PC-9 (cell line): ENCODE results near the gene ANKS1B. TPM values are rescaled to one million over a fixed set of nuclear protein-coding genes. Genes with fewer than 3 reads are reported as not detected.
"Not testable (repeated sequence)": the region's sequence is repeated elsewhere in the genome, so short reads cannot be mapped to it uniquely, and the experiment has no call there.

Source experiments
- BruUV-seq: library from RNA; stranded (reverse); fragments of 400-500 nt; replicated peaks from 2 replicates; lab custom pipeline; 2021; lab: Mats Ljungman, UMichigan
- CTCF ChIA-PET: fragments of 300-600 bp; sonication (Branson Sonifier 250); formaldehyde crosslinking; loops from one replicate; lab custom pipeline; 2022; ENCODE audit warnings: antibody characterized with exemption; lab: Charles Lee
- POLR2A ChIA-PET: fragments of 300-600 bp; sonication (Branson Sonifier 250); formaldehyde crosslinking; loops from one replicate; lab custom pipeline; 2022; ENCODE audit warnings: antibody characterized with exemption; ENCODE audit not compliant: unreplicated experiment; lab: Charles Lee
- DNase-seq, 2 experiments: peaks; one replicate each; pipeline versions ENCODE4 v3.0.0 to v3.0.0-alpha.2; 2015 to 2022; ENCODE audit warnings: mixed read lengths in 1 of 2
- H2AFZ ChIP-seq: fragments of 200-600 bp; sonication (generic); 2 replicates; pipeline ENCODE4 v1.8.1; 2017; ENCODE audit warnings: antibody characterized with exemption
- H3F3A ChIP-seq: fragments of 200-600 bp; sonication (generic); 2 replicates; pipeline ENCODE4 v1.8.1; 2017; ENCODE audit warnings: antibody characterized with exemption, mild to moderate bottlenecking, low read depth; ENCODE audit not compliant: insufficient read depth
- H3K27ac ChIP-seq: fragments of 200-600 bp; sonication (generic); 2 replicates; pipeline ENCODE4 v1.6.1; 2016; ENCODE audit warnings: mixed run types
- H3K27me3 ChIP-seq: fragments of 200-600 bp; sonication (generic); 2 replicates; pipeline ENCODE4 v1.6.1; 2016; ENCODE audit warnings: low read depth, mixed run types; ENCODE audit not compliant: insufficient read depth
- H3K36me3 ChIP-seq: fragments of 200-600 bp; sonication (generic); 2 replicates; pipeline ENCODE4 v1.6.1; 2016; ENCODE audit warnings: low read depth, mixed run types
- H3K4me1 ChIP-seq: fragments of 200-600 bp; sonication (generic); replicated peaks from 2 replicates; pipeline ENCODE4 v1.6.1; 2016; ENCODE audit warnings: mixed run types; ENCODE audit not compliant: insufficient read depth
- H3K4me2 ChIP-seq: fragments of 200-600 bp; sonication (generic); 2 replicates; pipeline ENCODE4 v1.6.1; 2017; ENCODE audit warnings: mixed run types
- H3K4me3 ChIP-seq: fragments of 200-600 bp; sonication (generic); 2 replicates; pipeline ENCODE4 v1.6.1; 2016; ENCODE audit warnings: mixed run types
- H3K79me2 ChIP-seq: fragments of 200-600 bp; sonication (generic); 2 replicates; pipeline ENCODE4 v1.6.1; 2017; ENCODE audit warnings: low read depth, mixed run types
- H3K9me2 ChIP-seq: fragments of 200-600 bp; sonication (generic); 2 replicates; pipeline ENCODE4 v1.8.1; 2017; ENCODE audit warnings: mild to moderate bottlenecking; ENCODE audit not compliant: insufficient read depth
- H3K9me3 ChIP-seq: fragments of 200-600 bp; sonication (generic); 2 replicates; pipeline ENCODE4 v1.8.1; 2016; ENCODE audit warnings: low read depth; ENCODE audit not compliant: insufficient read depth
- H4K20me1 ChIP-seq: fragments of 200-600 bp; sonication (generic); 2 replicates; pipeline ENCODE4 v1.8.1; 2017; ENCODE audit not compliant: insufficient read depth
- CTCF ChIP-seq: fragments of 200-600 bp; sonication (generic); conservative IDR thresholded peaks from 2 replicates; pipeline ENCODE4 v1.6.1; 2017; ENCODE audit warnings: mixed run types, antibody characterized with exemption, mild to moderate bottlenecking, moderate library complexity
- EZH2 ChIP-seq: fragments of 200-600 bp; sonication (generic); IDR thresholded peaks from 2 replicates; pipeline ENCODE4 v1.8.0; 2017; ENCODE audit warnings: antibody characterized with exemption, low read depth
- intact Hi-C: fragments of 100-400 bp; cut with micrococcal nuclease; formaldehyde crosslinking; loops from one replicate; pipeline ENCODE4 v1.10.0; 2022; ENCODE audit not compliant: unreplicated experiment
- total RNA-seq: library from RNA; stranded (reverse); gene quantifications from 2 replicates; pipeline ENCODE4 v1.2.3, GENCODE V29; 2021

ANKS1B gene
- total RNA-seq, 1 experiment from 2014 or later: not detected

DNA sequence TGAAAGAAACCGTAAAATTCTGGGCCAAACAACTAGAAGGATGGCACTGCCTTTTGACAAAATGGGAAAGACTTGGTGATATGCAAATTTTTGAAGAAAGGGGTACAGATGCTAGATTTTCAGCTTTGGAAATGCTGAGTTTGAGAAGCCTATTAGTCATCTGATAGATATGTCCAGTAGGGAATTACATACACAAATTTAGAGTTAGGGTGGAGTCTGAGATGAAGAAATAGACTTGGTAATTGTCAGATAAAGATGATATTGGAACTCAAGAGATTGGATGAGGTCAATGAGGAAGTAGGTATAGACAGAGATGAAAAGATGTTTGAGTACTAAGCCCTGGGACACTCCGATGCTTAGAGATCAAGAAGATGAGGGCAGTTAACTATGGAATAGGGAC is 184.1 kb downstream of the ANKS1B start:
- H3K27ac ChIP-seq: no peak overlapping the region
- no peak overlapping the region for H2AFZ ChIP-seq
- H3K9me3 ChIP-seq: no peaks in the 10 kb centered on the region
- H3F3A ChIP-seq: no peaks in the 10 kb centered on the region
- no peaks in the 10 kb centered on the region for H3K36me3 ChIP-seq
- H3K4me3 ChIP-seq: no peak overlapping the region
- no peaks in the 10 kb centered on the region for H3K4me1 ChIP-seq
- H3K9me2 ChIP-seq: no peaks in the 10 kb centered on the region
- BruUV-seq: no TSS peak
- no peaks in the 10 kb centered on the region for H4K20me1 ChIP-seq
- intact Hi-C loops: no loop called here
- TF ChIP-seq CTCF (no peak), EZH2 (no peak)
- ChIA-PET POLR2A (no interaction called here), CTCF (no interaction called here)
- no peak for DNase-seq
- peaks cover under 1% of the 10 kb centered on the region; the same call in 1 of the 2 replicates for H3K27me3 ChIP-seq
- H3K4me2 ChIP-seq: no peak overlapping the region
- no peaks in the 10 kb centered on the region for H3K79me2 ChIP-seq

DNA sequence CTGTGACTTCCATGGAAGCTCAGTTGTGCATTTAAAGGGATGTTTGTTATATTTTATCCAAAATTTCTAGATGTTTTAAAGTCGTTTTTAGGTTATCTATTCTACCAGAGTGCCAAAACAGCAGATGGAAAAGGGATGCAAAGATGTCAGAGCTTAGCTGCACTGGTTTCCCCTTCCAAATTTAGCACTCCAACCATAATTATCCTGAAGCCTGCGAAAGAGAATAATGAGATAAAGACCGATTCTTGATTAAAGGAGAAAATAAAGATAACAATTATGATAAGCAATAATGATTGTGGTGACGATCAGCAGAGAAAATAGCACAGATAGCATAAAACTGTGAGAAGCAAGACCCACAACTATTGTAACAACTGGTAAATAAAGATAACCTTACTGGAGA is 186.8 kb downstream of the ANKS1B start:
- H2AFZ ChIP-seq, H3K4me1 ChIP-seq, intact Hi-C loops, DNase-seq, POLR2A ChIA-PET, H3K4me3 ChIP-seq, H3K4me2 ChIP-seq, H3K27ac ChIP-seq, H3K79me2 ChIP-seq, H3K9me3 ChIP-seq, CTCF ChIA-PET, H3K9me2 ChIP-seq, H3K36me3 ChIP-seq, H3F3A ChIP-seq, H3K27me3 ChIP-seq, H4K20me1 ChIP-seq, BruUV-seq: not testable (repeated sequence)

DNA sequence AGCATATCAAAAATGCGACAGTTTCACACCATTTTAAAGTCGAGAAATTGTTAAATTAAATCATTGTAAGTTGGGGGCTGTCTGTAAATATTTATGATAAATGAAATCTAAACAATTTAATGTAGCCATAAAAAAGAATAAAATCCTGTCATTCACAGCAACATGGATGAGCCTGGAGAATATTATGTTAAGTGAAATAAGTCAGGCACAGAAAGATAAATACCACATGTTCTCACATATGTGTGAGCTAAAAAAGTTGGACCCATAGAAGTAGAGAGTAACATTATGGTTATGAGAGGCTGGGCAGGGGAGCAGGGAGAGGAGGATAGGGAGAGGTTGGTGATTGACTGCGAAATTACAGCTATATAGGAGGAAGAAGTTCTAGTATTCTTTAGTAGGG is 201.3 kb downstream of the ANKS1B start:
- intact Hi-C loops: no loop called here
- H3K4me1 ChIP-seq: no peaks in the 10 kb centered on the region
- no peak overlapping the region for H2AFZ ChIP-seq
- ChIA-PET CTCF (interaction anchor here (0.6 kb wide), 1 partner anchor 1221 kb away, joined by 3 read pairs; no protein-coding TSS in a partner anchor), POLR2A (no interaction called here)
- H3K4me2 ChIP-seq: no peak overlapping the region
- H4K20me1 ChIP-seq: no peaks in the 10 kb centered on the region
- no peaks in the 10 kb centered on the region for H3K9me2 ChIP-seq
- no peak for TF ChIP-seq EZH2
- no peak for TF ChIP-seq CTCF
- H3K4me3 ChIP-seq: no peak overlapping the region
- no peak overlapping the region for H3K27ac ChIP-seq
- H3F3A ChIP-seq: no peaks in the 10 kb centered on the region
- no peaks in the 10 kb centered on the region for H3K9me3 ChIP-seq
- no TSS peak for BruUV-seq
- H3K27me3 ChIP-seq: no peaks in the 10 kb centered on the region
- H3K79me2 ChIP-seq: no peaks in the 10 kb centered on the region
- no peak for DNase-seq
- no peaks in the 10 kb centered on the region for H3K36me3 ChIP-seq

GRCh38 chr12:99772274-99772673 is 212.5 kb downstream of the ANKS1B start:
- Histone ChIP-seq H4K20me1 (no peaks in the 10 kb centered on the region), H3K4me2 (no peak overlapping the region), H3K27ac (no peak overlapping the region), H3K4me3 (no peak overlapping the region), H3K36me3 (no peaks in the 10 kb centered on the region), H3K4me1 (no peaks in the 10 kb centered on the region), H3K79me2 (no peaks in the 10 kb centered on the region), H3F3A (no peaks in the 10 kb centered on the region), H2AFZ (no peak overlapping the region), H3K9me2 (no peaks in the 10 kb centered on the region), H3K9me3 (no peaks in the 10 kb centered on the region), H3K27me3 (no peaks in the 10 kb centered on the region)
- ChIA-PET POLR2A (no interaction called here), CTCF (no interaction called here)
- no peak for DNase-seq
- TF ChIP-seq CTCF (no peak), EZH2 (no peak)
- intact Hi-C loops: no loop called here
- no TSS peak for BruUV-seq
